Islet precursor cell (in vitro differentiated cells): ENCODE data around the gene PRR15.

ENCODE experiments used
- DNase-seq: peaks from one replicate; pipeline ENCODE4 v3.0.0-alpha.2; 2018

The PRR15 gene

GRCh38 chr7:29572558-29572957, 8.9 kb downstream of the PRR15 start:
- no peak for DNase-seq

DNA sequence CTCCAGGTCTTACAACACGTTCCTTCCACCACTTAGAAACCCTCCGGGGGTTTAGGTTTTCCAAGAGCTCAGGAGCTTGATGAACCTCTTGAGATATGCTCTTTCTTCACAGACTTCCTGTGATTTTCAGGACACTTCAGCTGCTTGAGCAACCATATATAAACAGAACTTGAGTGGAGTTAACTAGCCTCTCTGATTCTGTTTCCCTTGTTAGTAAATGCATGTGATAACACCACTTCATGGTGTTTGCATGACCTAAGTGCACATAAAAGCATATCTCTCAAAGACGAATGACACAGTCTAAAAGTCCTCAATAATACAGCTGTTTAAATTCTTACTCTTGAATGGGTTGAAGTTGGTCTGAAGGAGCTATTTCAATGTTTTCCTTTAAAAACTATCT, 9.9 kb downstream of the PRR15 start:
- no peak for DNase-seq

DNA sequence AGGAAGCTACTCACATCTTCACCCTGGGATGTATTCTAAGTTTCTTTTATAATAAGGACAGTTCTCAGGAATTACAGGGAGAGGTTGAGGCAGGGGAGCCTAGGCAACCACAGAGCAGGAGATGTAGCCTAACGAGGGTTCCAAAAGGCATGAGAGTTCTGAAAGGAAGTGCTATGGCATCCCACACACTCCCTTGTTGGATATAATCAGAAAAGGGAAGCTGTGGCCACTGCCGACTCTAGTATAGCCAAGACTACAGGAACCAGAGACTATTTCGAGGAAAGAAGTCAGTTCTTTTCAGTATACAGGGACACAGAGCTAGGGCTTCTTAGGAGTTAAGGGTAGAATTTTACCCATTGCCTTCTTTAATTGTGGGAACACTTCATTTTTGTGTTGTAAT, 11.0 kb downstream of the PRR15 start:
- no peak for DNase-seq

DNA sequence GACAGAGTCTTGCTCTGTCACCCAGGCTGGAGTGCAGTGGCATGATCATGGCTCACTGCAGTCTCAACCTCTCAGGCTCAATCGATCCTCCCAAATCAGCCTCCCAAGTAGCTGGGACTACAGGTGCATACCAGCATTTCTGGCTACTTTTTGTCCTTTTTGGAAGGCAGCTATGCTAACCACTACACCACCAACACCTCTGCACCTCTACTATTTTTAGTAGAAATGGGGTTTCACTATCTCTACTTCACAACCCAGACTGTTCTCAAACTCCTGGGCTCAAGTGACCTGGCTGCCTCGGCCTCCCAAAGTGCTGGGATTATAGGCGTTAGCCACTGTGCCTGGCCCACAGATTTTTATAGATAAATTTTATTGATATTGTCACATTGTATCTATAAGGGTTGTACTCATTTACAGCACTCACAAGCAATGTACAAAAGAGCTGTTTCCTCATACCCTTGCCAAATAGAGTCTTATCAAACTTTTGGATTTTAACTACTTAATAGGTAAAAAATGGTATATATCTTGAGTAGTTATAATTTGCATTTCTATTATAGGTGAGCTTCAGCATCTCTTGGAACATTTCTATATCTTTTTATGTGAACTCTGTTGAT, 23.7 kb downstream of the PRR15 start:
- DNase-seq: no peak

DNA sequence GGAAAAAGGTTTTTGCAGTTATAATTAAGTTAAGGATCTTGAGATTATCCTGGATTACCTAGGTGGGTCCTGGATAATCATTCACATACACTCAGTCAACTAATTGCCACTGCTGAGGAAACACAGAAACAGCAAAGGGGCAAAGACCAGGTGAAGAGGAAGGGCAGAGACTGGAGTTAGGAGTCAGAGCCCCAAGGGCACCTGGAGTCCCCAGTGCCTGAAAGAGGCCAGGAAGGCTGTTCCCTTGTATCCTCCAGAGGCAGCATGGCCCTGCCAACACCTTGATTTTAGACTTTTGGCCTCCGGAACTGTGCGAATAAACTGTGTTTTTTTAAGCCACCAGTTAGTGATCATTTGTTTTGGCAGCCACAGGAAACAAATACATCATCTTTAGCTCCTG, 24.6 kb downstream of the PRR15 start:
- DNase-seq: no peak

DNA sequence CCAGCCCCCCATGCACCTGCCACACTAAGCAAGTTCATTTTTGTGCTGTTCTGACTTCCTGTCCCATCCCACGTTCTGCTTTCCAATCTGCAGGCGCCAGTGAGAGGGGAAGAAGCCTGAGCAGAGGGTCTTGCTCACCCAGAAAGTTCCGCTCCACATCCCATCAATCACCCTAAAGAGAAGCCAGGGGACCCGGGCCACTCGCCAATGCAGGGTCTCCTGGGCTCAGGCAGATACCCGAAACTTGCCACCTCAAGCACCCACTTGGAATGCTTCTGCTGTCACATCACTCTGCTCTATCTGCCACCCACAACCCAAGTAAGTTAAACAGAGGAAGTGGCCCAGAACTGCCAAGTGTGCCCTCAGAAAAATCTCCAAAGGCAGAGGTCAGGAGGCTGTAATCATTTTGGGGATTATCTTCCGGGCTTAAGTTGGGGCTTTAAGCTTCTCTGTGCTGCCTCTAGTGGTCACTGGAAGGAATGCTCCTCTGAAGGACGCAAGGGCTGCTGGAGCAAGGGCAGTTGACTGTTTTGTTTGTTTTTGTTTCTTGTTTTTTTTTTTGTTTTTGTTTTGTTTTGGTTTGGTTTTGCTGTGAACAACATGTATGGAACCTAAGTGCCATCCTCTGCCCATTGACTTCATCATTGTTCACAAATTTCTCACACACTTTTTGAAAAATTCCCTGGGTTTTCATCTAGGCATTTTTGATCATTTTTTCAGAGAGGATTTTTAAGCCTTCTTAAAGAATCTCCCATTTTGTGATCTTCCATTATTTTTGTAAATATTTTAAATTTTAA, 25.5 kb downstream of the PRR15 start:
- peak; percentile 68 for DNase-seq

DNA sequence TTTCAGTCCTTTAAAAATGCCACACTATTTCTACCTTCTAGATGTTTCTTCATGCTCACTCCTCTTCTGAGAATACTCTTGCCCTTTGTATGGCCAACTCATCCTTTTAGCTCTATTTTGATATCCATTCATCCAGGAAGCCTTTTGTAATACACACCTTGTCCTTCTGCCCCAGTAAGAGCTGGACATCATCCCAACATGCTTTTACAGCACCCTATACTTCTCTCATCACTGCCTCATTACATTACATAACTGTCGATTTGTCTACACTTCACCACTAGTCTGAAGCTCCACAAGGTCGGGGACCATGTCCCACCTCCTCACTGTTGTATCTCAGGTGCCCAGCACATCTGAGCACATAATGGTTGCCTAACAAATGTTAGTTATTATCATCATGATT, 29.2 kb downstream of the PRR15 start:
- DNase-seq: no peak

GRCh38 chr7:29593459-29593858, 29.8 kb downstream of the PRR15 start:
- no peak for DNase-seq

GRCh38 chr7:29596593-29597178, 33.1 kb downstream of the PRR15 start:
- DNase-seq: no peak

DNA sequence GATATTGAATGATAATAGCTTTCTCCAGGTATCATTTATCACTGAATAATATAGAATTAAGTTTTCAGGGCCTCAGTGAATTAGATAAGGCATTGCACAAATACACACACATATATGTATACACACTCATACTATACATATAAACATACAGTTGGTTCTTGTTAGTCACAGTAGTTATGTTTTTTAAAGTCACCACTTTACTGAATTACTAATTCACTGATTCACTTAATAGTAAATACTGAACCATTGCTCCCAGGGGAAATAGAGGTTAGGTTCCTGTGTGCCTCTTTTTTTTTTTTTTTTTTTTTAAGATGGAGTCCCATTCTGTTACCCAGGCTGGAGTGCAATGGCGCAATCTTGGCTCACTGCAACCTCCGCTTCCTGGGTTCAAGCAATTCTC, 33.6 kb downstream of the PRR15 start:
- no peak for DNase-seq

GRCh38 chr7:29598137-29598536, 34.5 kb downstream of the PRR15 start:
- no peak for DNase-seq

GRCh38 chr7:29598613-29599012, 35.0 kb downstream of the PRR15 start:
- DNase-seq: no peak

- DNase-seq: no peak
Observed at GRCh38 chr7:29599026-29599425, 35.4 kb downstream of the PRR15 start.

DNA sequence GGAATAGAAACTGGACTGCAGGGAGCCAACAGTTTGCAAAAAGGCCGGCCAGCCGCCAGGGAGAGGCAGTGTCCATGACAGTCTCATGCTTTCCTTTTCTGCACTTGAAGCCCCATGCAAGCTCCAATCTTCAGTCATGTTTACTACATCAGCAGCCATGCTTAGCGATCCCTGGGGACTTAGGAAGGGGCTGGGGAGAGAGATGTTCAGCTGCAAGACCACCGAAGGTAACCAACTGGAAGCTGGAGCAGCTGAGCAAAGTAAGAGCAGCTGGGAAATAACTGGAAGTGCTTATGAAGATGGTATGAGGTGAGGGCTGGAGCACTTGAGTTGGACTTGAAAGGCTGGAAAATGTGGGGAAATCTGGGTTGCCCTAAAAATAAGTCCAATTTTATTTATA, 37.0 kb downstream of the PRR15 start:
- no peak for DNase-seq

DNA sequence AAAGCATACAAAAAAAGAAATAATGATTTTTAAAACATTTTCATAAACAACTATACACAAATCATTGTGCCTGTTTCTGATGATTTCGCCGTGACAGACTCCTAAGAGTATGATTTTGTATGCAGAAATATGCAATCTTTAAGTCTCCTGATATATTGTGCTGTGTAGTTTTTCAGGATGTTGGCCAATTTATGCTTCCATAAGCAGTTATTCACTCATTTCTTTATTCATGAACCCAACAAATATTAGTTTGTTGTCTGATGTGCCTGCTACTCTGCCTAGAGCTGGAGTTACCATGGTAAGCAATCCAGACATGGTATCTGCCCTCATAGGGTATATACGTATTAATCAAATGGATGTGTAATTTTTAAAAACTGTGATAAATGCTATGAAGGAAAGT, 40.4 kb downstream of the PRR15 start:
- no peak for DNase-seq

DNA sequence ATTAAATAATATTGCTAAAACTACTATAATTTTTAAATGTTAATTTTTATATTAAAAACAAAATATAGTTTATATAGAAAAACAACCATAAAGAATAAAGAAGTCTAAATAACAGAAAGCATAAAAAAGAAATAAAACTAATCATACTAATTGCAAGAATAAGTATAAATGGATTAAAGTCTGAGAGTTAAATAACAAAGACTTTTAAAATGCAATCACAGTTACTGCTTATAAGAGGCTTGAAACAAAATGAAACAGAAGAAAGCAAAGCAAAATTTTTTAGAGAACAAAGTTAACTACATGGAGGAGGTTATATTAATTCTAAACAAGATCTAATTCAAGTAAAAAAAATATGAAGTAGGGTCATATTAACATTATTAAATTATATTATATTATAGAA, 41.1 kb downstream of the PRR15 start:
- DNase-seq: no peak

DNA sequence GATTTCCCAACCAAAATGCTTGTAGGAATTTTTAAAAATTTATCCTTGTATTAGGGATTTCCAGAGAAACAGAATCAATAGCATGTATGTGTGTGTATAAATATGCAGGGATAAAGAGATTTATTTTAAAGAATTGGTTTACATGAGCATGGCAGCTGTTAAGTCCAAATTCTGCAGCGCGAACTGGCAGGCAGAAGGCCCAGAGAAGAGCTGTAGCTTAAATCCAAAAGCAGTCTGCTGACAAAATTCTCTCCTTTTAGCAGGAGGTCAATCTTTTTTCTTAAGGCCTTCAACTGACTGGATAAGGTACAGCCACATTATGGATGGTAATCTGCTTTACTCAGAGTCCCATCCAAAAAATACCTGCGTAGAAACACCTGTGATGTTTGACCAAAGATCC, 42.0 kb downstream of the PRR15 start:
- DNase-seq: no peak

DNA sequence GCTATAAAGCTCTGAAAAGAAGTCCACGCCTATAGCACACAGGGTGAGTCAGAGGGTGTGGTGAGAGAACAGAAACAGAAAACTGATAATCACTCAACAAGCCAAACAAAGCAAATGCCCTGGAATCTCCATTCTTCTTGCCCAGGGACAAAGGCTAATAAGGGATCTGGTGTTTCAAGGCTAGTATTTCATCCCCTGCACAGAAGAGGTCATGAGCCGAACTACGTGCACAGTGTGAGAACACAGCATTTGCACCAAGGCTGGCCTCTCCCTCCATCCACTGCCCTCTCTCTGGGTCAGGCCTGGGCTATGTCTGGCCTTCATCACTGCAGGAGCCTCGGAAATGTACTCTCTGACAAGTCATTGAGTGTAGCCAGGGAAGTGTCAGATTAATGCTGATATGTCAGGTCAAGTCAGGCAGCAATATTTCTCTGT, 42.7 kb downstream of the PRR15 start:
- DNase-seq: peak; percentile 92

- DNase-seq: no peak
Observed at GRCh38 chr7:29606830-29607229, 43.2 kb downstream of the PRR15 start.

DNA sequence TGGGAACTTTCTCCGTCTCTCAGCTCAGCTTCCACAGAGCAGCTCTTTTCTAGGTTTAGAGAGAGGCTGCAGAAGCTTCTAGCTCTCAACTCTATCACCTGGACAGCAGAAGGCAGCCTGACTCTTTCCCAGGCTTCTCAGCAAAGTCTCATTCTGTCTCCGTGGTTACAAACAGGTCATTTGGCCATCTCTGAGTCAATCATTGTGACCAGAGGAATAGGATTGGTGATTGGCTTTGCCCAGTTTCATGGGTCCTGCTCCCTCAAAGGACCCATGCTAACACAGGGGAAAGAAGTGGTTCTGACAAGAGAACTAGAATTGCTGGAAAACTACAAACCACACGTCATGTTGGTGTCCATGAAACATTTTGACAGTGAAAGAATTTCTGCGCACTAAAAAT, 43.6 kb downstream of the PRR15 start:
- DNase-seq: no peak

DNA sequence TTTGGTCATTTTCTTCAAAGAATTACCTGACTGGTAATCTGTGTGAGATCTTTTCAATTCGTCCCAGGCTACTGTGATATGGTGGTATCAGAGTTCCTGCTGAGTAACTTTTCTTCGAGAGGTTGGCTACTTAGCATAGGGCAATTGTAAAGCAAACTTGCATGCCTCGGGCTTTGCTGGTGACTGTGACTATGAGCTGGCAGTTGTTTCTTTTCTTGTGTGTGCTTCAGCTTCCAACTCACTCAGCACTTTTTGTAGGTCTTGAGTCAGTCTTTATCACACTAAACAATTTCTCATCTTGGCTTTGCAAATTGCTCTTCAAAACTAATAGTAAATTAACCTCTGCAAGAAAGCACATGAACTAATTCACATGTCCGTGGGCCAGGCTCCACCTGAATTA, 44.3 kb downstream of the PRR15 start:
- DNase-seq: peak; percentile 75

- DNase-seq: peak; percentile 84
Observed at GRCh38 chr7:29609162-29610037, 45.8 kb downstream of the PRR15 start.

- no peak for DNase-seq
Observed at GRCh38 chr7:29610086-29610485, 46.5 kb downstream of the PRR15 start.
